ENCODE measurements around the gene TCN2. TPM values are rescaled to one million over a fixed set of nuclear protein-coding genes. Genes with fewer than 3 reads are reported as not detected.

Gene TCN2
- 3.0 and 4.4 TPM in 2 replicates for total RNA-seq

GRCh38 chr22:30606455-30607299 is at the start of gene TCN2:
Gene TCN2 (plus strand): TSS chr22:30607174. CDS start chr22:30607332, 158 bp downstream.

GRCh38 chr22:30574095-30574981 is 32.6 kb upstream of the TCN2 start, which contains the start of gene GAL3ST1:
Gene GAL3ST1 (minus strand): TSS chr22:30574665. CDS start chr22:30557392, 17,273 bp downstream.

GRCh38 chr22:30591588-30592359 is 15.2 kb upstream of the TCN2 start, which contains the start of gene PES1:
Gene PES1 (minus strand): TSS chr22:30591910. CDS start chr22:30591833, 77 bp downstream.

GRCh38 chr22:30635273-30636225 is 28.6 kb downstream of the TCN2 start, which contains the start of gene SLC35E4:
Gene SLC35E4 (plus strand): TSS chr22:30635781. CDS start chr22:30636451, 670 bp downstream.

GRCh38 chr22:30667494-30668385 is 60.8 kb downstream of the TCN2 start, which contains the start of gene DUSP18:
Gene DUSP18 (minus strand): TSS chr22:30667875. CDS start chr22:30664003, 3,872 bp downstream.

Other genes starting within 250 kb of the TCN2 start
- 10.5 and 16.7 TPM in 2 replicates for gene RNF215, start 219.8 kb upstream of the TCN2 start, total RNA-seq
- 28.9 and 61.4 TPM in 2 replicates for gene SEC14L2, start 210.2 kb upstream of the TCN2 start, total RNA-seq
- gene MTFP1, start 181.4 kb upstream of the TCN2 start, total RNA-seq = 61.4 and 66.2 TPM in 2 replicates
- not detected in 2 replicates for gene SEC14L3, start 135.2 kb upstream of the TCN2 start, total RNA-seq
- not detected in 2 replicates for gene SEC14L4, start 101.5 kb upstream of the TCN2 start, total RNA-seq
- gene SEC14L6, start 60.4 kb upstream of the TCN2 start, total RNA-seq = not detected in 2 replicates
- gene GAL3ST1, start 32.5 kb upstream of the TCN2 start, total RNA-seq = not detected in 2 replicates
- gene PES1, start 15.3 kb upstream of the TCN2 start, total RNA-seq = 89.2 and 92.4 TPM in 2 replicates
- 9.7 and 10.2 TPM in 2 replicates for gene SLC35E4, start 28.6 kb downstream of the TCN2 start, total RNA-seq
- gene DUSP18, start 60.7 kb downstream of the TCN2 start, total RNA-seq = 8.4 and 8.7 TPM in 2 replicates
- gene OSBP2, start 87.7 kb downstream of the TCN2 start, total RNA-seq = 2.7 and 3.4 TPM in 2 replicates